ENCODE measurements around the gene PODNL1.

- TF ChIP-seq EZH2phosphoT487 (IDR thresholded peaks at IDR 0.05; ENCODE audit: insufficient read depth, low read depth) = no peak
- no peak for TF ChIP-seq EZH2 (IDR thresholded peaks at IDR 0.05; ENCODE audit: insufficient read depth, poor library complexity, severe bottlenecking)
Measured at GRCh38 chr19:13926715-13927114, 11.5 kb downstream of the PODNL1 start.

Measured in GM23248 (cell line).